PC-9 (cell line): Measurements from ENCODE around the gene MED20. TPM values are rescaled to one million over a fixed set of nuclear protein-coding genes. Genes with fewer than 3 reads are reported as not detected.

ENCODE experiments used
- BruUV-seq: library from RNA; stranded (reverse); fragments of 400-500 nt; replicated peaks from 2 replicates; lab custom pipeline; 2021; lab: Mats Ljungman, UMichigan
- CTCF ChIA-PET: fragments of 300-600 bp; sonication (Branson Sonifier 250); formaldehyde crosslinking; loops from one replicate; lab custom pipeline; 2022; ENCODE audit warnings: antibody characterized with exemption; lab: Charles Lee
- POLR2A ChIA-PET: fragments of 300-600 bp; sonication (Branson Sonifier 250); formaldehyde crosslinking; loops from one replicate; lab custom pipeline; 2022; ENCODE audit warnings: antibody characterized with exemption; ENCODE audit not compliant: unreplicated experiment; lab: Charles Lee
- DNase-seq, 2 experiments: peaks; one replicate each; pipeline versions ENCODE4 v3.0.0 to v3.0.0-alpha.2; 2015 to 2022; ENCODE audit warnings: mixed read lengths in 1 of 2
- H2AFZ ChIP-seq: fragments of 200-600 bp; sonication (generic); 2 replicates; pipeline ENCODE4 v1.8.1; 2017; ENCODE audit warnings: antibody characterized with exemption
- H3F3A ChIP-seq: fragments of 200-600 bp; sonication (generic); 2 replicates; pipeline ENCODE4 v1.8.1; 2017; ENCODE audit warnings: antibody characterized with exemption, mild to moderate bottlenecking, low read depth; ENCODE audit not compliant: insufficient read depth
- H3K27ac ChIP-seq: fragments of 200-600 bp; sonication (generic); 2 replicates; pipeline ENCODE4 v1.6.1; 2016; ENCODE audit warnings: mixed run types
- H3K27me3 ChIP-seq: fragments of 200-600 bp; sonication (generic); 2 replicates; pipeline ENCODE4 v1.6.1; 2016; ENCODE audit warnings: low read depth, mixed run types; ENCODE audit not compliant: insufficient read depth
- H3K36me3 ChIP-seq: fragments of 200-600 bp; sonication (generic); 2 replicates; pipeline ENCODE4 v1.6.1; 2016; ENCODE audit warnings: low read depth, mixed run types
- H3K4me1 ChIP-seq: fragments of 200-600 bp; sonication (generic); replicated peaks from 2 replicates; pipeline ENCODE4 v1.6.1; 2016; ENCODE audit warnings: mixed run types; ENCODE audit not compliant: insufficient read depth
- H3K4me2 ChIP-seq: fragments of 200-600 bp; sonication (generic); 2 replicates; pipeline ENCODE4 v1.6.1; 2017; ENCODE audit warnings: mixed run types
- H3K4me3 ChIP-seq: fragments of 200-600 bp; sonication (generic); 2 replicates; pipeline ENCODE4 v1.6.1; 2016; ENCODE audit warnings: mixed run types
- H3K79me2 ChIP-seq: fragments of 200-600 bp; sonication (generic); 2 replicates; pipeline ENCODE4 v1.6.1; 2017; ENCODE audit warnings: low read depth, mixed run types
- H3K9me2 ChIP-seq: fragments of 200-600 bp; sonication (generic); 2 replicates; pipeline ENCODE4 v1.8.1; 2017; ENCODE audit warnings: mild to moderate bottlenecking; ENCODE audit not compliant: insufficient read depth
- H3K9me3 ChIP-seq: fragments of 200-600 bp; sonication (generic); 2 replicates; pipeline ENCODE4 v1.8.1; 2016; ENCODE audit warnings: low read depth; ENCODE audit not compliant: insufficient read depth
- H4K20me1 ChIP-seq: fragments of 200-600 bp; sonication (generic); 2 replicates; pipeline ENCODE4 v1.8.1; 2017; ENCODE audit not compliant: insufficient read depth
- EZH2 ChIP-seq: fragments of 200-600 bp; sonication (generic); IDR thresholded peaks from 2 replicates; pipeline ENCODE4 v1.8.0; 2017; ENCODE audit warnings: antibody characterized with exemption, low read depth
- intact Hi-C: fragments of 100-400 bp; cut with micrococcal nuclease; formaldehyde crosslinking; loops from one replicate; pipeline ENCODE4 v1.10.0; 2022; ENCODE audit not compliant: unreplicated experiment
- total RNA-seq: library from RNA; stranded (reverse); gene quantifications from 2 replicates; pipeline ENCODE4 v1.2.3, GENCODE V29; 2021
- TF ChIP-seq, protein P1 (sequence below): fragments of 200-600 bp; sonication (generic); conservative IDR thresholded peaks from 2 replicates; pipeline ENCODE4 v1.6.1; 2017; ENCODE audit warnings: mixed run types, antibody characterized with exemption, mild to moderate bottlenecking, moderate library complexity

The MED20 gene
- total RNA-seq, 1 experiment from 2014 or later = 45.8 TPM

DNA sequence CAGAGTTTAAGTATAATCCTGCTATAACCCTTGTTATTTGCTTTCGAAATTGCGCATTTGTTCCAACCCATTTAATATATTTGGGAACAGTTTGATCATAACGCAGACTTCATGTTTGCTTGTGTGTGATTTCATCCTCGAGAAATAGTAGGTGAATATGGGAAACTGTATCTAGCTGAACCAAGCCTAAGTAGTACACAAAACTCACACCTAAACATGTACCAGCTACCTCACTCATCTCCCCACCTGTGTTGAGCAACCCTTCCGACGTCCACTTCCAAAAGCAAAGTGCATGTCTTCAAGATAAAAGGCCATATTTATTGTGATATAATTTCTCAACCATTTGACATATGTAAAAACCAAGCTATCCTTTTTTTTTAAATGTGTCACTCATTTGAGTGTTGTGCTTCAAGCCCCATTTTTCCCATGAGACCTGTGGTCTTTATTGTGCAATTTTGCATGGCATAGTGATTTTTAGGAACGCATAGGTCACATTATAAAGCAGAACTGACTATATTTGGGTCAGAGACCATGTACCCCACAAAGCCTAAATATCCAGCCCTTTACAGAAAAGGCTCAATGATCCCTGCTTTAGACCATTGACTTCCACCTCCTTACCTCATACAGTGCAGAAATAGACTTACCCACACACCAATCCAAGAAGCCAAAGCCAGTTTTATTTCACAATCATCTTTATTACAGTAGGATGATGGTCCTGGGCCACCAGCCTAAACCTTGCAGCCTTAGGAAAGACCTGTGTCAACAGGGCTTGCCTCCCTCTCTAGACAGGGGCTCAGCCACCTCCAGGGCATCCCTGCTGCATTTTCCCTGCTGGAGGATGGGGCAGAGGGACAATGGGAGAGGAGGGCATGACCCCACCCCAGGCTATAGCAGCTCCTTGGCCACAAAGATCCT, 13.6 kb upstream of the MED20 start:
- Histone ChIP-seq H3K36me3 (peaks cover 32% of the 10 kb centered on the region), H4K20me1 (peaks cover 25% of the 10 kb centered on the region; the same call in 1 of the 2 replicates), H3K4me2 (no peak overlapping the region), H3K4me1 (peaks cover 7% of the 10 kb centered on the region; the same call in 1 of the 2 replicates), H3K9me3 (no peaks in the 10 kb centered on the region), H3K27me3 (no peaks in the 10 kb centered on the region), H3F3A (peaks cover 61% of the 10 kb centered on the region), H2AFZ (no peak overlapping the region), H3K9me2 (no peaks in the 10 kb centered on the region), H3K79me2 (peaks cover under 1% of the 10 kb centered on the region; the same call in 1 of the 2 replicates), H3K27ac (0 out of 2 replicates have a peak overlapping the region, but pooled peaks have one; percentile 41), H3K4me3 (no peak overlapping the region)
- no peak for DNase-seq
- ChIA-PET CTCF (interaction anchor here (0.6 to 1.1 kb wide), 3 partner anchors 12 to 494 kb away, joined by 3 to 4 read pairs (median 3); partner anchors contain the start of gene MED20), POLR2A (interaction anchor here (0.7 to 1.0 kb wide), 2 partner anchors 28 to 105 kb away, joined by 3 read pairs; no protein-coding TSS in a partner anchor)
- intact Hi-C loops = loop anchor here (5.0 kb wide), 2 partner anchors 132 to 152 kb away; partner anchors contain the start of gene PRICKLE4
- BruUV-seq = no TSS peak
- TF ChIP-seq, protein P1, sequence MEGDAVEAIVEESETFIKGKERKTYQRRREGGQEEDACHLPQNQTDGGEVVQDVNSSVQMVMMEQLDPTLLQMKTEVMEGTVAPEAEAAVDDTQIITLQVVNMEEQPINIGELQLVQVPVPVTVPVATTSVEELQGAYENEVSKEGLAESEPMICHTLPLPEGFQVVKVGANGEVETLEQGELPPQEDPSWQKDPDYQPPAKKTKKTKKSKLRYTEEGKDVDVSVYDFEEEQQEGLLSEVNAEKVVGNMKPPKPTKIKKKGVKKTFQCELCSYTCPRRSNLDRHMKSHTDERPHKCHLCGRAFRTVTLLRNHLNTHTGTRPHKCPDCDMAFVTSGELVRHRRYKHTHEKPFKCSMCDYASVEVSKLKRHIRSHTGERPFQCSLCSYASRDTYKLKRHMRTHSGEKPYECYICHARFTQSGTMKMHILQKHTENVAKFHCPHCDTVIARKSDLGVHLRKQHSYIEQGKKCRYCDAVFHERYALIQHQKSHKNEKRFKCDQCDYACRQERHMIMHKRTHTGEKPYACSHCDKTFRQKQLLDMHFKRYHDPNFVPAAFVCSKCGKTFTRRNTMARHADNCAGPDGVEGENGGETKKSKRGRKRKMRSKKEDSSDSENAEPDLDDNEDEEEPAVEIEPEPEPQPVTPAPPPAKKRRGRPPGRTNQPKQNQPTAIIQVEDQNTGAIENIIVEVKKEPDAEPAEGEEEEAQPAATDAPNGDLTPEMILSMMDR = no peak
- TF ChIP-seq EZH2 = no peak

DNA sequence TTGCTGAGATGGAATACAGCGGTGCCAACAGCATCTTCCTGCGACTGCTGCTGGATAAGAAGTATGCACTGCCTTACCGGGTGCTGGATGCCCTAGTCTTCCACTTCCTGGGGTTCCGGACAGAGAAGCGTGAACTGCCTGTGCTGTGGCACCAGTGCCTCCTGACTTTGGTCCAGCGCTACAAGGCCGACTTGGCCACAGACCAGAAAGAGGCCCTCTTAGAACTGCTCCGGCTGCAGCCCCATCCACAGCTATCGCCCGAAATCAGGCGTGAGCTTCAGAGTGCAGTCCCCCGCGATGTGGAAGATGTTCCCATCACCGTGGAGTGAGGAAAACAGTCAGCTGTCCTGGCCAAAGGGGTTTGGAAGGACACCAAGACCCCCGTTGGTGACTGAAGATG, 11.4 kb upstream of the MED20 start:
- Histone ChIP-seq H3K36me3 (peaks cover 49% of the 10 kb centered on the region), H3K79me2 (peaks cover 2% of the 10 kb centered on the region; the same call in 1 of the 2 replicates), H3K27me3 (no peaks in the 10 kb centered on the region), H3F3A (peaks cover 61% of the 10 kb centered on the region), H3K4me2 (no peak overlapping the region), H2AFZ (no peak overlapping the region), H3K9me3 (no peaks in the 10 kb centered on the region), H3K4me1 (peaks cover 7% of the 10 kb centered on the region; the same call in 1 of the 2 replicates), H3K4me3 (no peak overlapping the region), H4K20me1 (peaks cover 32% of the 10 kb centered on the region), H3K9me2 (no peaks in the 10 kb centered on the region), H3K27ac (no peak overlapping the region)
- intact Hi-C loops = no loop called here
- TF ChIP-seq, protein P1 = no peak
- BruUV-seq = no TSS peak
- ChIA-PET POLR2A (interaction anchor here (0.6 kb wide), 2 partner anchors 174 to 363 kb away, joined by 3 to 5 read pairs; no protein-coding TSS in a partner anchor), CTCF (interaction anchor here (0.5 kb wide), 1 partner anchor 186 kb away, joined by 5 read pairs; no protein-coding TSS in a partner anchor)
- DNase-seq = no peak

DNA sequence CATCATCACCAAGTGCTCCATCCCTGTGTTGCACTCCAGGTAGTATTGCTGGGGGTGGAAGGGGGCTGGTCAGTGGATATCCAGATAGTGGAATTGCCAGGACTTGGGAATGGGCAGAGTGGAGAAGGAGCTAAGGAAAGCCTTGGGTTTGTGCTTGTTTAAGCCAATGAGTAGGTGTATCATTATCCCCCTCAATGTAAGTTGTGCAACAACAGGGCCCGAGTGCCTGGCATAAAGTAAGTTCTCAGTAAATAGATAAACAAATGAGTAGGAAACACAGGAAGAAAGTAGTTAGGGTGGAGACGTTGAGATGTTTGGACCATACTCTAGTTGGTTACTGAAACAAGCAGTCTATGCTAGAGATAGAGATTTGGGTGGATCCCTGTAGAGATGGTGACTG, 10.9 kb upstream of the MED20 start:
- H3K9me3 ChIP-seq = no peaks in the 10 kb centered on the region
- TF ChIP-seq EZH2 = no peak
- TF ChIP-seq, protein P1 = no peak
- H2AFZ ChIP-seq = no peak overlapping the region
- no peaks in the 10 kb centered on the region for H3K27me3 ChIP-seq
- H3K4me1 ChIP-seq = peaks cover 7% of the 10 kb centered on the region; the same call in 1 of the 2 replicates
- no peak overlapping the region for H3K27ac ChIP-seq
- no peak overlapping the region for H3K4me2 ChIP-seq
- ChIA-PET POLR2A (no interaction called here), CTCF (interaction anchor here (0.5 kb wide), 1 partner anchor 187 kb away, joined by 5 read pairs; no protein-coding TSS in a partner anchor)
- H4K20me1 ChIP-seq = peaks cover 38% of the 10 kb centered on the region
- H3K4me3 ChIP-seq = no peak overlapping the region
- intact Hi-C loops = no loop called here
- H3K9me2 ChIP-seq = no peaks in the 10 kb centered on the region
- H3K79me2 ChIP-seq = peaks cover 8% of the 10 kb centered on the region; the same call in 1 of the 2 replicates
- H3K36me3 ChIP-seq = peaks cover 53% of the 10 kb centered on the region
- BruUV-seq = no TSS peak
- peaks cover 60% of the 10 kb centered on the region for H3F3A ChIP-seq
- no peak for DNase-seq
